DND-41 (cell line): ENCODE results near the gene CCDC138.

Experiments used
- ATAC-seq: fragments of 200-7000 bp; cut with Tn5 transposase; 3 replicates; pipeline ENCODE4 v1.9.1; 2021; ENCODE audit warnings: low read depth; ENCODE audit not compliant: insufficient read depth
- DNase-seq: peaks from one replicate; pipeline ENCODE4 v3.0.0-alpha.2; 2020
- H2AFZ ChIP-seq: 2 replicates; pipeline ENCODE4 v1.6.0; 2012; ENCODE audit warnings: low read depth, low read length
- H3K27ac ChIP-seq: 2 replicates; pipeline ENCODE4 v1.5.1; 2012; ENCODE audit warnings: low read length, inconsistent platforms
- H3K27me3 ChIP-seq: fragments of 200-600 bp; sonication (generic); 2 replicates; pipeline ENCODE4 v1.6.0; 2012; ENCODE audit warnings: low read length, mild to moderate bottlenecking, inconsistent platforms; ENCODE audit not compliant: insufficient read depth, poor library complexity
- H3K36me3 ChIP-seq: 2 replicates; pipeline ENCODE4 v1.5.1; 2012; ENCODE audit warnings: low read length, inconsistent platforms; ENCODE audit not compliant: insufficient read depth
- H3K4me1 ChIP-seq: 2 replicates; pipeline ENCODE4 v1.5.1; 2012; ENCODE audit warnings: mild to moderate bottlenecking, low read length; ENCODE audit not compliant: insufficient read depth
- H3K4me2 ChIP-seq: 2 replicates; pipeline ENCODE4 v1.6.0; 2012; ENCODE audit warnings: mild to moderate bottlenecking, moderate library complexity, low read length, inconsistent platforms; ENCODE audit not compliant: insufficient read depth
- H3K4me3 ChIP-seq, 2 experiments: fragments of 200-600 bp in 1 of 2; shearing (Covaris generic) in 1 of 2; 2 replicates each; pipeline ENCODE4 v1.5.1; 2012 to 2016; ENCODE audit warnings: inconsistent platforms in 2 of 2, low read length in 2 of 2, mild to moderate bottlenecking in 2 of 2, low read depth in 1 of 2, moderate library complexity in 1 of 2
- H3K79me2 ChIP-seq: 2 replicates; pipeline ENCODE4 v1.6.0; 2012; ENCODE audit warnings: low read length, inconsistent platforms; ENCODE audit not compliant: insufficient read depth
- H3K9ac ChIP-seq: 2 replicates; pipeline ENCODE4 v1.6.0; 2012; ENCODE audit warnings: low read depth, mild to moderate bottlenecking, inconsistent platforms, low read length, moderate library complexity
- H3K9me3 ChIP-seq: 2 replicates; pipeline ENCODE4 v1.5.1; 2012; ENCODE audit warnings: low read length, moderate library complexity, mild to moderate bottlenecking, inconsistent platforms; ENCODE audit not compliant: insufficient read depth, severe bottlenecking
- H4K20me1 ChIP-seq: 2 replicates; pipeline ENCODE4 v1.6.0; 2012; ENCODE audit warnings: low read length; ENCODE audit not compliant: insufficient read depth
- EZH2 ChIP-seq: IDR thresholded peaks from 3 replicates; pipeline ENCODE4 v1.6.1; 2012; ENCODE audit warnings: borderline replicate concordance, low read depth, mild to moderate bottlenecking, moderate library complexity, low read length, inconsistent platforms; ENCODE audit not compliant: severe bottlenecking
- TF ChIP-seq, protein P1 (sequence below): IDR thresholded peaks from 2 replicates; pipeline ENCODE4 v1.5.1; 2012; ENCODE audit warnings: borderline replicate concordance, low read length, moderate library complexity, mild to moderate bottlenecking; ENCODE audit not compliant: poor library complexity, severe bottlenecking; ENCODE audit errors: extremely low read depth

The CCDC138 gene

DNA sequence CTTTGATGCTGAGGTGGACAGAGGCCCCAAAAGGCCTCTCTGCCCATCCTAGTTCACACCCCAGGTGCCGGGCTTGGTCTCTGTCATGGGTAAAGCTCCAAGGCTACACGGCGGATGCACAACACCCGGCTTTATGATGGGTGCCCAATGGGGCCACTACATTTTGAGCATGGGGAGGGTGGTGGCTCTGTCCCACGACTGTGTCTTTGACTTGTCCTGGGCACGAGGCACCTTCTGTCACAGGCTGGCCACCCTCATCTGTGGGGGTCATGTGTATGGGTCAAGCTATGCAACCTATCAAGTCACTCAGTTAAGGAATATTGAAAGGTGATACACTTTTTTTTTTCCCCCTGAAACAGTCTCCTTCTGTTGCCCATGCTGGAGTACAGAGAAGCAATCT is 138.7 kb downstream of the CCDC138 start:
- H3K4me3 ChIP-seq: no peak overlapping the region
- TF ChIP-seq, protein P1, sequence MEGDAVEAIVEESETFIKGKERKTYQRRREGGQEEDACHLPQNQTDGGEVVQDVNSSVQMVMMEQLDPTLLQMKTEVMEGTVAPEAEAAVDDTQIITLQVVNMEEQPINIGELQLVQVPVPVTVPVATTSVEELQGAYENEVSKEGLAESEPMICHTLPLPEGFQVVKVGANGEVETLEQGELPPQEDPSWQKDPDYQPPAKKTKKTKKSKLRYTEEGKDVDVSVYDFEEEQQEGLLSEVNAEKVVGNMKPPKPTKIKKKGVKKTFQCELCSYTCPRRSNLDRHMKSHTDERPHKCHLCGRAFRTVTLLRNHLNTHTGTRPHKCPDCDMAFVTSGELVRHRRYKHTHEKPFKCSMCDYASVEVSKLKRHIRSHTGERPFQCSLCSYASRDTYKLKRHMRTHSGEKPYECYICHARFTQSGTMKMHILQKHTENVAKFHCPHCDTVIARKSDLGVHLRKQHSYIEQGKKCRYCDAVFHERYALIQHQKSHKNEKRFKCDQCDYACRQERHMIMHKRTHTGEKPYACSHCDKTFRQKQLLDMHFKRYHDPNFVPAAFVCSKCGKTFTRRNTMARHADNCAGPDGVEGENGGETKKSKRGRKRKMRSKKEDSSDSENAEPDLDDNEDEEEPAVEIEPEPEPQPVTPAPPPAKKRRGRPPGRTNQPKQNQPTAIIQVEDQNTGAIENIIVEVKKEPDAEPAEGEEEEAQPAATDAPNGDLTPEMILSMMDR: no peak
- no peak for TF ChIP-seq EZH2
- H3K79me2 ChIP-seq: no peaks in the 10 kb centered on the region
- H3K27me3 ChIP-seq: no peaks in the 10 kb centered on the region
- H4K20me1 ChIP-seq: no peaks in the 10 kb centered on the region
- no peak for ATAC-seq
- H3K4me1 ChIP-seq: no peaks in the 10 kb centered on the region
- no peaks in the 10 kb centered on the region for H3K9me3 ChIP-seq
- DNase-seq: no peak
- no peak overlapping the region for H3K9ac ChIP-seq
- no peaks in the 10 kb centered on the region for H3K36me3 ChIP-seq
- no peak overlapping the region for H3K27ac ChIP-seq
- H3K4me2 ChIP-seq: no peak overlapping the region
- no peak overlapping the region for H2AFZ ChIP-seq

DNA sequence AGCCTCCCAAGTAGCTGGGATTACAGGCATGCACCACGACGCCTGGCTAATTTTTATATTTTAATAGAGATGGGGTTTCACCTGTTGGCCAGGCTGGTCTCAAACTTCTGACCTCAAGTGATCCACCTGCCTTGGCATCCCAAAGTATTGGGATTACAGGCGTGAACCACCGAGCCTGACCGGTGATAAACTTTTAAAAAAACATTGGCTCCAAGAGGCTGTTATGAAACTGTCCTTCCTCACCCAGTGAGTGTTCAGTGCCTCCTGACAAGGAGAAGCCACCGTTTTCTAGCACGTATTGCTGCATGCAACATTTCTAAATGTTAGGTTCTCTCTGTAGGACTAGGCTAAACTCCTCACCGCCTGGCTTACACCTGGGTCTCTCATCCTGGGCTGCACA is 139.2 kb downstream of the CCDC138 start:
- DNase-seq (no peak), ATAC-seq (no peak)
- H3K36me3 ChIP-seq: no peaks in the 10 kb centered on the region
- H3K9ac ChIP-seq: no peak overlapping the region
- H2AFZ ChIP-seq: no peak overlapping the region
- no peaks in the 10 kb centered on the region for H3K4me1 ChIP-seq
- H4K20me1 ChIP-seq: no peaks in the 10 kb centered on the region
- no peak overlapping the region for H3K4me3 ChIP-seq
- no peaks in the 10 kb centered on the region for H3K79me2 ChIP-seq
- H3K4me2 ChIP-seq: no peak overlapping the region
- no peaks in the 10 kb centered on the region for H3K9me3 ChIP-seq
- no peak overlapping the region for H3K27ac ChIP-seq
- no peak for TF ChIP-seq EZH2
- TF ChIP-seq, protein P1: no peak
- H3K27me3 ChIP-seq: no peaks in the 10 kb centered on the region
